ENCODE data around the gene GMCL1.

GMCL1 gene

GRCh38 chr2:69843993-69844392, 14.5 kb downstream of the GMCL1 start:
- Histone ChIP-seq H3K27me3 (ENCODE audit: insufficient read depth, poor library complexity, severe bottlenecking) (no peaks in the 10 kb centered on the region), H3K4me3 (replicated peaks; ENCODE audit: insufficient read depth, low read length) (no peak overlapping the region), H3K27ac (replicated peaks) (no peak overlapping the region)
- TF ChIP-seq REST (IDR thresholded peaks at IDR 0.05; ENCODE audit: insufficient replicate concordance, low read depth) (no peak), CTCF (IDR thresholded peaks at IDR 0.05; ENCODE audit: insufficient read depth, low read length) (no peak), GABPA (IDR thresholded peaks at IDR 0.05; ENCODE audit: low read depth) (no peak), SPI1 (IDR thresholded peaks at IDR 0.05; ENCODE audit: borderline replicate concordance, low read depth) (no peak), POLR2AphosphoS5 (IDR thresholded peaks at IDR 0.05; ENCODE audit: low read depth) (no peak)
- DNase-seq (ENCODE audit: low read depth in 1 of 2, low spot score in 1 of 2) = no peak

DNA sequence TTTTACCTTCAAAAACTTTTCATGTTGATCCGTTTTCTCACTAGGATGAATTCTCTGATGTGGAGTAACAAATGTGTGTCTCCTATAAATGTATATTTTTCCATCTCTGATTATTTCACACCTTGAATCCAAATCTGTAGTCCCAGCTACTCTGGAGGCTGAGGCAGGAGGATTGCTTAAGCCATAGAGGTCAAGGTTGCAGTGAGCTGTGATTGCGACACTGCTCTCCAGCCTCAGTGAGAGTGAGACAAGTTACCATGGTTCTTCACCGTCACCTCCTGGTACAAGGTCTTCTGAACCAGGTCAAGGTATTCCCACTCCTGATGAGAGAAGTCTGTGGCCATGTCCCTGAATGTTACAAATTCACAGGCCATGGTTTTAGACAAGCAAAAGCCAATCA, 15.1 kb downstream of the GMCL1 start:
- Histone ChIP-seq H3K27me3 (ENCODE audit: insufficient read depth, poor library complexity, severe bottlenecking) (no peaks in the 10 kb centered on the region), H3K27ac (replicated peaks) (no peak overlapping the region), H3K4me3 (replicated peaks; ENCODE audit: insufficient read depth, low read length) (no peak overlapping the region)
- no peak for TF ChIP-seq REST (IDR thresholded peaks at IDR 0.05; ENCODE audit: insufficient replicate concordance, low read depth)
- TF ChIP-seq CTCF (IDR thresholded peaks at IDR 0.05; ENCODE audit: insufficient read depth, low read length) = no peak
- TF ChIP-seq POLR2AphosphoS5 (IDR thresholded peaks at IDR 0.05; ENCODE audit: low read depth) = no peak
- TF ChIP-seq GABPA (IDR thresholded peaks at IDR 0.05; ENCODE audit: low read depth) = no peak
- TF ChIP-seq SPI1 (IDR thresholded peaks at IDR 0.05; ENCODE audit: borderline replicate concordance, low read depth) = no peak
- no peak for DNase-seq (ENCODE audit: low read depth in 1 of 2, low spot score in 1 of 2)

DNA sequence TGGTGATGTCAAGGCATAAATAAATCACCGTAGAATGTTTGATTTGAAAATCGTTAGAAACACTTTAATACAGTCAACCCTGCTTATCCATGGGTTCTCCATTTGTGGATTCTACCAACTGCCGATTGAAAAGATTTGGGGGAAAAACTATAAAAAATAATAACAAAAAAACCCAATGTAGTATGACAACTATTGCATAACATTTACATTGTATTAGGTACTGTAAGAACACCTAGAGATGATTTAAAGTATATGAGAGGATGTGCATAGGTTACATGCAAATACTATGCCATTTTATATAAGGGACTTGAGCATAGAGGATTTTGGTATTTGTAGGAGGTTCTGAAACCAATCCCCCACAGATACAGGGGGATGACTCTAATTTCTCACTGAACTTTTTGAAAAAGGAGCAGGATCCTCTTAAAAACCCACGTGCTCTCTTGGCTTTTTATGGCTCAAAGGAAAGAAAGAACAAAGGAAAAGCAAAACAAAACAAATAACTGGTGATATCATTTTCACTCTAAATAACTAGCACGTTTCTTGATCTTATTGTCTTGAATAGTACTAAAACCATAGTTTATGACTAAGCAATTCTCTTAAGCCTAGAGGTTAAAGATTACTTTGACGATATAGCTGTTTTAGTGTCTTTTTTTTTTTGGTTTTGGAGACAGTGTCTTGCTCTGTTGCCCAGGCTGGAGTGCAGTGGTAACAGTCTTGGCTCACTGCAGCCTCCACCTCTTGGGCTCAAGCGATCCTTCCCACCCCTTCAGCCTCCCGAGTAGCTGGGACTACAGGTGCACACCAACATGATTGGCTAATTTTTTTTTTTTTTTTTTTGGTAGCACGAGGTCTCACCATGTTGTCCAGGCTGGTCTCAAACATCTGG, 17.0 kb downstream of the GMCL1 start:
- H3K27ac ChIP-seq (replicated peaks) = 0 out of 2 replicates have a peak overlapping the region, but pooled peaks have one; percentile 6
- H3K4me3 ChIP-seq (replicated peaks; ENCODE audit: insufficient read depth, low read length) = no peak overlapping the region
- TF ChIP-seq SPI1 (IDR thresholded peaks at IDR 0.05; ENCODE audit: borderline replicate concordance, low read depth) = no peak
- no peak for TF ChIP-seq CTCF (IDR thresholded peaks at IDR 0.05; ENCODE audit: insufficient read depth, low read length)
- no peak for TF ChIP-seq REST (IDR thresholded peaks at IDR 0.05; ENCODE audit: insufficient replicate concordance, low read depth)
- TF ChIP-seq GABPA (IDR thresholded peaks at IDR 0.05; ENCODE audit: low read depth) = no peak
- no peak for TF ChIP-seq POLR2AphosphoS5 (IDR thresholded peaks at IDR 0.05; ENCODE audit: low read depth)
- DNase-seq (ENCODE audit: low read depth in 1 of 2, low spot score in 1 of 2) = no peak
- no peaks in the 10 kb centered on the region for H3K27me3 ChIP-seq (ENCODE audit: insufficient read depth, poor library complexity, severe bottlenecking)
